NB4 (cell line): ENCODE results near the gene ZDHHC7.

Experiments
- CTCF ChIP-seq: IDR thresholded peaks from one replicate; pipeline ENCODE4 v1.5.1; 2012; ENCODE audit warnings: low read depth, low read length
- POLR2A ChIP-seq: IDR thresholded peaks from 2 replicates; pipeline ENCODE4 v1.6.1; 2011; ENCODE audit warnings: mild to moderate bottlenecking; ENCODE audit not compliant: insufficient read length; ENCODE audit errors: extremely low read depth
- TF ChIP-seq, protein P1 (sequence below): IDR thresholded peaks from 2 replicates; pipeline ENCODE4 v1.6.1; 2011; ENCODE audit warnings: low read depth, low read length

GRCh38 chr16:85034591-85035433, 23.5 kb upstream of the ZDHHC7 start:
- no peak for TF ChIP-seq CTCF
- no peak for TF ChIP-seq POLR2A
- TF ChIP-seq, protein P1, sequence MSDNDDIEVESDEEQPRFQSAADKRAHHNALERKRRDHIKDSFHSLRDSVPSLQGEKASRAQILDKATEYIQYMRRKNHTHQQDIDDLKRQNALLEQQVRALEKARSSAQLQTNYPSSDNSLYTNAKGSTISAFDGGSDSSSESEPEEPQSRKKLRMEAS, result no peak
